GM18505 (cell line): ENCODE measurements around the gene GET4.

ENCODE experiments used
- ATAC-seq: cut with Tn5 transposase; IDR thresholded peaks from one replicate; pipeline ENCODE4 v1.9.1; 2021; ENCODE audit not compliant: unreplicated experiment
- POLR2A ChIP-seq: IDR thresholded peaks from 4 replicates; pipeline ENCODE4 v1.6.1; 2011; ENCODE audit warnings: borderline replicate concordance; ENCODE audit not compliant: insufficient read depth, insufficient read length; ENCODE audit errors: extremely low read depth

The GET4 gene

GRCh38 chr7:926061-927030 is 50.0 kb downstream of the GET4 start:
- TF ChIP-seq POLR2A: no peak
- ATAC-seq: no peak

DNA sequence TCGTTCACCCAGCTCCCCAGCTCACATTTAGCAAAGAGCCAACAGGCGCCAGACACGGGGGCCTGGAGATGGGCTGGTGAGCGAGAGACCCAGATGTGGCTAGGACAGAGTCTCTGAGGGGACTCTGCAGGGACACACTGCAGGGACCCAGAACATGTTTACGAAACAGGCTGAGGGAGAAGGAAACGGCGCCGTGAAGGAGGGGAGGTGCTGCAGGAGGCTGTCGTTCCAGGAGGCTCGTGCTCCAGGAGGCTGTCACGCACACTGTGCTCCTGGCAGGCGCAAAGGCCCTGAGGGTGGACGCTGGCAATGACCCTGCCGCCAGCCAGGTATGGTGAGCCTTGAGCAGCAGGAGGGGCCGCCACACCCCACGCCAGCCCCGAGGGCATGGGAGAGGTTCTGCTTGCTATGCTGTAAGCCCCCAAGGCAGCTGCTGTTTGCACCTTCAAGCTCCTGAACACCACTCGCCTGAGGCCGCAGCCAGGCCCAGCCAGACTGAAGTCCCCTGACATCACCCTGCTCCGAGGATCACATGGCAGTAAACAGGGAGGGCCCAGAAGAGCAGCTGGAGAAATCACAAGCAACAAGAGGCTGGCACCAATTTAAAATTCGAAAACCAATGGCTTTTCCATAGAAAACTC is 50.8 kb downstream of the GET4 start:
- ATAC-seq: no peak
- TF ChIP-seq POLR2A: no peak

- TF ChIP-seq POLR2A: no peak
- ATAC-seq: no peak
Measured at GRCh38 chr7:929311-929711, 53.0 kb downstream of the GET4 start.

DNA sequence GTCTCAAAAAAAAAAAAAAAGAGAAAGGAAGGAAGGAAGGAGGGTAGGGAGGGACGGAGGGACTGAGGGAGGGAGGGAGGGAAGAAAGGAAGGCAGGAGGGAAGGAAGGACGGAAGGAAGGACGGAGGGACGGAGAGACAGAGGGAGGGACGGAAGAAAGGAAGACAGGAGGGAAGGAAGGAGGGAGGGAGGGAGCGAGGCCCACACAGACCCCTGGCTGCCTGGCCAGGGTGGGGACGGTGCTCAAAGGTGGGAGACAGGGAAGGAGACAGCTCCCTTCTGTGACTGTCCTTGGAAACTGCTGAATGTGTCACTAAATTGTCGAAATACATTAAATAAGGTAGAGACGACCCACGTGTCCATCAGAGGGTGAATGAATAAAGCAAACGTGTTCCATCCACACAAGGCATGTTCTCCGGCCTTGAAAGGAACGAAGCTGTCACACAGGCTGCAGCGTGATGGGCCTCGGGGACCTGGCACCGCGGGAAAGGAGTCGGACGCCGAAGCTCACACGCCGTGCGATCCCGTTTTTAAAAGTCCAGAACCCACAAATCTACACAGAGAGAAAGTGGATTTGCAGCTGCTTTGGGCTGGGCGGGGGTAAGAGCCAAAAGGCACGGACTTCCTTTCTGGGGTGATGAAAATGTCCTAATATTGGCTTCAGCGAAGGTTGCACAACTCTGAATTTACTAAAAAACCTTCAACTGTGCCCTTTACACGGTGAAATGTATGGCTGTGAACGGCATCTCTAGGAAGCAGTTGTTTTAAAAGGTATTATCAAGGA is 54.8 kb downstream of the GET4 start:
- no peak for TF ChIP-seq POLR2A
- ATAC-seq: no peak

- no peak for TF ChIP-seq POLR2A
- no peak for ATAC-seq
Measured at GRCh38 chr7:931871-932650, 55.7 kb downstream of the GET4 start.

GRCh38 chr7:932651-932975 is 56.3 kb downstream of the GET4 start:
- ATAC-seq: no peak
- no peak for TF ChIP-seq POLR2A

GRCh38 chr7:934469-935163 is 58.3 kb downstream of the GET4 start:
- no peak for ATAC-seq
- TF ChIP-seq POLR2A: no peak

GRCh38 chr7:935164-935873 is 59.0 kb downstream of the GET4 start:
- TF ChIP-seq POLR2A: no peak
- no peak for ATAC-seq

DNA sequence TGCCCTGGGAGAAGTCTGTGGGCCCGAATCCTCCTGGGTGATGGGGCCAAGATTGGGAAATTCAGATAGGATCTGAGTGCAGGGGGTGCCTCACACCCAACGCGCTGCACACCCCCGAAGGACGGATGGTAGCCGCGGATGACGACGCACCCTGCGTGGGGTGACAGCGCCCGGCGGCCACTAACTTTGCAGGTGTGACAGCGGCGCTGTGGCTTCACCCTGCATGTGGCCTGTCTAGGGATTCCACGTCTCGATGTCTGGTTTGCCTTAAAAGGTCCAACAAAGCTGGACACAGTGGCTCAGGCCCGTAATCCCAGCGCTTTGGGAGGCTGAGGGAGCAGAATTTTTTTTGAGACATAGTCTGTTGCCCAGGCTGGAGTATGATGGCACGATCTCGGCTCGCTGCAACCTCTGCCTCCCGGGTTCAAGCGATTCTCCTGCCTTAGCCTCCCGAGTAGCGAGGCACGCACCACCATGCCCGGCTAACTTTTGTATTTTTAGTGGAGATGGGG is 59.6 kb downstream of the GET4 start:
- no peak for TF ChIP-seq POLR2A
- ATAC-seq: no peak

- ATAC-seq: peak; percentile 74
Measured at GRCh38 chr7:936386-937054, 60.2 kb downstream of the GET4 start.

GRCh38 chr7:937856-938484 is 61.6 kb downstream of the GET4 start:
- no peak for TF ChIP-seq POLR2A
- no peak for ATAC-seq

More at GRCh38 chr7:936386-937054, 60.2 kb downstream of the GET4 start:
- no peak for TF ChIP-seq POLR2A

DNA sequence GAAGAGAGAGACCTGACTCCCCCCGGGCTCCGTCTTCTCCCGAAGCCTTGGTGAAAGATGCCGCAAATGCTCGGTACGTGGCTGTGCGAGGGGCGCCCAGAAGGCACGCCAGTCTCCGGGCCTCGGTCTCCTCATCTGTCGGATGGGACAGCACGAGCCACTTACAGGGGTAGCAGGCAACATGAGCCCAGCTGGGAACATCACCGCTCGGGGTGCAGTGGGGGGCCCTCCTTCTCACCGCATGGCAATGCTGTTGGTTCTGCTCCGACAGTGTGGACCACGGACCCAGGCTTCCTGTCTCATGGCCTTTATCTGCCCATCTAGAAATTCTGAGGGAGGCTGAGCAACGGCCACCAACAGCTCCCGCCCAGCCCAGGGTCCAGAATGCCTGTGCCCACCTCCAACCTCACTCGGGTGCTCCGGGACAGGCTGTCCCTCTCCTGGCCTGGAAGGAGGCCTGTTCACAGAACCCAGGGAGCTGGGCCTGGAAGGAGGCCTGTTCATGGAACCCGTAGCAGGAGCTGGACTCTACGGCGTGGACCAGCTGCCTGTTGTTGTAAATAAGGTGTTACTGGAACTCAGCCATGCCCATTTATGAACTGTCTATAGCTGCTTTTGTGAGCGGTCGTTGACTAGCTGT is 62.3 kb downstream of the GET4 start:
- TF ChIP-seq POLR2A: no peak
- ATAC-seq: no peak
